ENCODE results near the gene PKMYT1.

PKMYT1 gene

DNA sequence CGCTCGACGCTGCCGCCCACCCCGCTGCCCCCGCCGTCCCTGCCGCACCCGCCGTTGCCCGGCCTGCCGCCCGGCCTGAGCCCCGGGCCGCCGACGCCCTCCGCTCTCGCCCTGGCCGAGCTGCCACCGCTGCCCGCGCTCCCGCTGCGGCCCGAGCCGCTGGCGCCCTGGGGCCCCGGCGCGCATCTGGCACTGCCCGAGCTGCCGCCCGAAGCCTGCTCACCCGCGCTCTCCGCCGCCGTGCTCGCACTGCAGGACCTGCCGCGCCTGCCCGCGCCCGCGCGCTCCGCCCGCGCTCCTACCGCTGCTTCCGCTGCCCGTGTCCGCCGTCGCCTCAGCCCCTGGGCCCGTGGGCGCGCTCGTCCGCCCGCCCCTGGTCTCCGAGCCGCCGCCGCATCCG is 24.1 kb upstream of the PKMYT1 start:
- no peak overlapping the region for H3K4me3 ChIP-seq (ENCODE audit: low read depth, low read length)
- TF ChIP-seq, protein P1, sequence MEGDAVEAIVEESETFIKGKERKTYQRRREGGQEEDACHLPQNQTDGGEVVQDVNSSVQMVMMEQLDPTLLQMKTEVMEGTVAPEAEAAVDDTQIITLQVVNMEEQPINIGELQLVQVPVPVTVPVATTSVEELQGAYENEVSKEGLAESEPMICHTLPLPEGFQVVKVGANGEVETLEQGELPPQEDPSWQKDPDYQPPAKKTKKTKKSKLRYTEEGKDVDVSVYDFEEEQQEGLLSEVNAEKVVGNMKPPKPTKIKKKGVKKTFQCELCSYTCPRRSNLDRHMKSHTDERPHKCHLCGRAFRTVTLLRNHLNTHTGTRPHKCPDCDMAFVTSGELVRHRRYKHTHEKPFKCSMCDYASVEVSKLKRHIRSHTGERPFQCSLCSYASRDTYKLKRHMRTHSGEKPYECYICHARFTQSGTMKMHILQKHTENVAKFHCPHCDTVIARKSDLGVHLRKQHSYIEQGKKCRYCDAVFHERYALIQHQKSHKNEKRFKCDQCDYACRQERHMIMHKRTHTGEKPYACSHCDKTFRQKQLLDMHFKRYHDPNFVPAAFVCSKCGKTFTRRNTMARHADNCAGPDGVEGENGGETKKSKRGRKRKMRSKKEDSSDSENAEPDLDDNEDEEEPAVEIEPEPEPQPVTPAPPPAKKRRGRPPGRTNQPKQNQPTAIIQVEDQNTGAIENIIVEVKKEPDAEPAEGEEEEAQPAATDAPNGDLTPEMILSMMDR (conservative IDR thresholded peaks at IDR 0.05; ENCODE audit: low read depth, low read length) = no peak
- DNase-seq (ENCODE audit: low read depth) = no peak

DNA sequence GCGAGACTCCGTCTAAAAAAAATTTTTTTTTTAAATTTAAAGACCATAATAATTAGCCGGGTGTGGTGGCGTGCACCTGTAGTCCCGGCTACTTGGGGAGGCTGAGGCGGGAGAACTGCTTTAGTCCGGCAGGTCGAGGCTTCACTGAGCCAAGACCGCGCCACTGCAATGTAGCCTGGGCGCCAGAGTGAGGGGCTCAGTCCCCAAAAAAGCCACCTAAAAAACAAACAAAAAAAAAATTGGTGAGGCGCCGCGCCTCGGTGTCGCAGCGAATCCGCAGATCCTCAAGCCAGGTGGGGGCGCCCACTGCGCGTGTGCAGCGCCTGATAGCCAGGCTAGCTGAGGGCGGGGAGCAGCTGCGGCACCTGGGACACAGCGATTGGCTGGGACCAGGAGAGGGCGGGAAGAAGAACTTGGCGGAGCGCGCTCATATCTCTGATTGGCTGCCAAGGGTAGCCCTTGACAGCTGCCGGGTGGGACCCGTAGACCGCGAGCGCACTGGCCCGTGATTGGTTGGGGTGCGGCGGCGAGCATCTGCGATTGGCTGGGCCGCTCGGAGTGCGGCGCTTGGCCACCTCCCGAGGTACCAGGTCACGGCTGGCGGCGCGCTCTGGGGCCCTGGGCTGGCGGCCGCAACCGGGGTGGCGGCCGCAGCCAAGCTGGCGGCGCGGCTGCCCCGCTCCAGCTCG is 23.5 kb upstream of the PKMYT1 start:
- H3K4me3 ChIP-seq (ENCODE audit: low read depth, low read length) = no peak overlapping the region

DNA sequence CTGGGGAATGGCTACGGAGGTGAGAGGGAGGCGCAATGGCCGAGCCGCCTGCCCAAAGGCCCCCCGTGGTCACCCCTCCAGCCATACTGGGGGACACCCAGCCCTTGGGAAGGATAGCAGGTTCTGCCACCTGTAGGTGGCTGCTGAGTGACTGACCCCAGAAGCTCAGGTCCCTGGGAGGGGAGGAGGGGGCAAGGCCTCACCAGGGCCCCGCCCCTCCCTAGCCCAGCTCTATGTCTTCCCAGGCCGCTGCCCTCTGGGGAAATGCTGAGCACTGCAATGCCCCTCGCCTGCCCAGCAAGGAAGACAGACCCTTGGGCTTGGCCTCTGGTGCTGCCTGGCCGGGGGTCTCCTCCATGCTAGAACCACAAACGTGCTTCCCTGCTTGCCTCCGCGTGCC is 21.1 kb upstream of the PKMYT1 start:
- no peak overlapping the region for H3K4me3 ChIP-seq (ENCODE audit: low read depth, low read length)
- TF ChIP-seq, protein P1 (conservative IDR thresholded peaks at IDR 0.05; ENCODE audit: low read depth, low read length) = no peak
- DNase-seq (ENCODE audit: low read depth) = no peak

More for the DNA sequence above, 23.5 kb upstream of the PKMYT1 start:
- peak; percentile 99 for DNase-seq (ENCODE audit: low read depth)
- TF ChIP-seq, protein P1 (conservative IDR thresholded peaks at IDR 0.05; ENCODE audit: low read depth, low read length) = peak; percentile 46

DNA sequence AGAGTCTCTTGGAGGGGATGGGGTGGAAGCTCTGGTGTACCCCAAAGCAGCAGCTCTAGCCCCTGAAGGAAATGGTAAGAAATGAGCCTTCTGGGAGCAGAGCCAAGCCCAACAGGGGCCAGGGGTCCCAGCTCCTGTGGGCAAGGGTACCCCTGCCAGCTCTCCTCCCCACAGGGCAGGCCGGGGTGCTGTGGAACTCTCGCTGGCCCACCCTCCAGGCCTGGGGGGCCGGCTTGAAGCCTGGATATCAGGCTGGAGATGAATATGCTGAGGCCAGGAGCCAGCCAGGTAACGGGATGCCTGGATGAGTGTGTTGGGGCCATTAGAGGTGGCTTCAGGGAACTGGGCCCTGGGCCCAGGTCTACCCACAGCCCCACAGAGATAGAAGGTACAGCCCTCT is 20.3 kb upstream of the PKMYT1 start:
- TF ChIP-seq, protein P1 (conservative IDR thresholded peaks at IDR 0.05; ENCODE audit: low read depth, low read length) = no peak

DNA sequence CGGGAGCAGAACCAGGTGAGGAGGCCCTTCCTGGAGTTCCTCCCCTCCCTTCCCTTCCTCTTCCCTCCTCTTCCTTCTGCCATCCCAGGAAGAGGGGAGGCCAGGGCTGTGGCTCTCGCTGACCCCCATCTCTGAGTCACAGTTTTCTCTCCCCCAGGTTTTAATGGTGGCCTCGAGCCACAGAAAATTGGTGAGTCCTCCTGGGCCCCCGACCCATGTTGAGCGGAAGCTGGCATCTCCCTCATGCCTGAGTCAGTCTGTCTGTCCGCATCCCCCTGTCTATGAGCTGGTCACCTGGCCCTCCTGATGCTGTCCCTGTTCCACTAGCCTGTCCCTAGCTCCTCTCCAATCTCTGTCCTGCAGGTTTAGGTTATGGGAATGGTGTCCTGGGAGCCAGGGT is 19.7 kb upstream of the PKMYT1 start:
- DNase-seq (ENCODE audit: low read depth) = no peak
- TF ChIP-seq, protein P1 (conservative IDR thresholded peaks at IDR 0.05; ENCODE audit: low read depth, low read length) = no peak
- no peak overlapping the region for H3K4me3 ChIP-seq (ENCODE audit: low read depth, low read length)

More for the DNA sequence above, 20.3 kb upstream of the PKMYT1 start:
- H3K4me3 ChIP-seq (ENCODE audit: low read depth, low read length) = no peak overlapping the region
- DNase-seq (ENCODE audit: low read depth) = no peak

DNA sequence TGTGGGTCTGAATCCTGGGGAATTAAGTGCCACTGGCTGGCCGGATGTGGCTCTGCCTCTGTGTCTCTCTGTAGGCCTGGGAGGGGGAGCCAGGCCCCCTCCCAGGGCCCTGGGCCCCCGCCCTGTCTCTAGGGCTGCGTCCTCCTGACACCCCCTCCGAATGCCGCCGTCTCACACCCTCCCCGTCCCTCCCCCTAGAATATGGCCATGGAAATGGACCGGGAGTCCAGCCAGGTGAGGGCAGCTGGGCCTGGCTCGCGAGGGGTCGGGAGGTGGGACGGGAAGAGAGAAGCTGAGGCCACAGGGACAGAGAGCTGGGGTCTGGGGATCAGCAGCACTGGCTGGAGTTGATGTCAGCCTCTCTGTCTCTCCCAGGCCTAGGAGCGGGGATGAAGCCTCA is 16.1 kb upstream of the PKMYT1 start:
- H3K4me3 ChIP-seq (ENCODE audit: low read depth, low read length) = no peak overlapping the region
- TF ChIP-seq, protein P1 (conservative IDR thresholded peaks at IDR 0.05; ENCODE audit: low read depth, low read length) = no peak

More for the DNA sequence above, 16.1 kb upstream of the PKMYT1 start:
- no peak for DNase-seq (ENCODE audit: low read depth)
